Right atrium auricular region (tissue), 2 donors: ENCODE data around the gene LSS. TPM values are rescaled to one million over a fixed set of nuclear protein-coding genes. Genes with fewer than 3 reads are reported as not detected.
"Not testable (repeated sequence)": the region's sequence is repeated elsewhere in the genome, so short reads cannot be mapped to it uniquely, and the experiment has no call there.

ENCODE experiments used
- DNase-seq: peaks from one replicate; pipeline ENCODE4 v3.0.0-alpha.2; 2019; ENCODE audit warnings: low spot score
- H3K27ac ChIP-seq, 2 donors: fragments of 200-600 bp; sonication (generic); 1 replicate in 1 of 2; 2 replicates in 1 of 2; pipeline ENCODE4 v1.5.1; 2016 to 2019
- H3K27me3 ChIP-seq, 2 donors: fragments of 200-600 bp; sonication (generic); one replicate each; pipeline versions ENCODE4 v1.5.1 to v1.6.0; 2017 to 2019
- H3K36me3 ChIP-seq: fragments of 200-600 bp; sonication (generic); one replicate; pipeline ENCODE4 v1.5.1; 2016
- H3K4me1 ChIP-seq, 2 donors: fragments of 200-600 bp; sonication (generic); one replicate each; pipeline versions ENCODE4 v1.5.1 to v1.6.0; 2017 to 2019
- H3K4me3 ChIP-seq, 2 donors: fragments of 200-600 bp; sonication (generic); 1 replicate in 1 of 2; 2 replicates in 1 of 2; pipeline ENCODE4 v1.5.1; 2017 to 2019; ENCODE audit warnings: mild to moderate bottlenecking in 1 of 2, moderate library complexity in 1 of 2
- H3K9me3 ChIP-seq, 2 donors: fragments of 200-600 bp; sonication (generic); one replicate each; pipeline ENCODE4 v1.5.1; 2019
- CTCF ChIP-seq, 2 donors: fragments of 200-600 bp; sonication (generic); IDR thresholded peaks; one replicate each; pipeline ENCODE4 v1.5.1; 2019; ENCODE audit warnings: antibody characterized with exemption in 2 of 2
- total RNA-seq, 2 donors: library from RNA; depleted of rRNA; stranded (reverse); fragments of >200 nt; gene quantifications; one replicate each; pipeline ENCODE4 v1.1.0, GENCODE V29; 2016

LSS gene
- total RNA-seq, 2 donors from 2014 or later = 31.4 to 36.6 TPM

GRCh38 chr21:46147429-46147828 lies 81.1 kb downstream of the LSS start:
- not testable (repeated sequence) for H3K4me1 ChIP-seq, H3K27me3 ChIP-seq, H3K36me3 ChIP-seq, H3K4me3 ChIP-seq, H3K27ac ChIP-seq, DNase-seq, H3K9me3 ChIP-seq
- TF ChIP-seq CTCF (IDR thresholded peaks at IDR 0.05) = peak in 1 of 2 donors; percentile 64

GRCh38 chr21:46146856-46147255 lies 81.7 kb downstream of the LSS start:
- Histone ChIP-seq H3K9me3 (no peaks in the 10 kb centered on the region), H3K36me3 (no peaks in the 10 kb centered on the region), H3K4me1 (peaks cover 0 to 6% of the 10 kb centered on the region in 2 donors), H3K27me3 (no peaks in the 10 kb centered on the region), H3K4me3 (no peak overlapping the region), H3K27ac (no peak overlapping the region)
- no peak for DNase-seq
- no peak for TF ChIP-seq CTCF (IDR thresholded peaks at IDR 0.05)

- no peak for TF ChIP-seq CTCF (IDR thresholded peaks at IDR 0.05)
- Histone ChIP-seq H3K36me3 (no peaks in the 10 kb centered on the region), H3K4me3 (no peak overlapping the region), H3K27me3 (no peaks in the 10 kb centered on the region), H3K4me1 (peaks cover 0 to 6% of the 10 kb centered on the region in 2 donors), H3K9me3 (no peaks in the 10 kb centered on the region), H3K27ac (no peak overlapping the region)
- DNase-seq = no peak
Observed at GRCh38 chr21:46145840-46146691, 82.5 kb downstream of the LSS start.

GRCh38 chr21:46145159-46145839 lies 83.3 kb downstream of the LSS start:
- peaks cover 0 to 6% of the 10 kb centered on the region in 2 donors for H3K4me1 ChIP-seq
- H3K36me3 ChIP-seq = no peaks in the 10 kb centered on the region
- no peak overlapping the region for H3K27ac ChIP-seq
- H3K9me3 ChIP-seq = no peaks in the 10 kb centered on the region
- TF ChIP-seq CTCF (IDR thresholded peaks at IDR 0.05) = no peak
- no peaks in the 10 kb centered on the region for H3K27me3 ChIP-seq
- no peak for DNase-seq
- no peak overlapping the region for H3K4me3 ChIP-seq

GRCh38 chr21:46144464-46145070 lies 84.0 kb downstream of the LSS start:
- no peak for DNase-seq
- Histone ChIP-seq H3K9me3 (no peaks in the 10 kb centered on the region), H3K27ac (no peak overlapping the region), H3K4me1 (peaks cover 0 to 6% of the 10 kb centered on the region in 2 donors), H3K27me3 (no peaks in the 10 kb centered on the region), H3K4me3 (no peak overlapping the region), H3K36me3 (no peaks in the 10 kb centered on the region)
- no peak for TF ChIP-seq CTCF (IDR thresholded peaks at IDR 0.05)
